ENCODE results near the gene CTIF.

Gene CTIF

DNA sequence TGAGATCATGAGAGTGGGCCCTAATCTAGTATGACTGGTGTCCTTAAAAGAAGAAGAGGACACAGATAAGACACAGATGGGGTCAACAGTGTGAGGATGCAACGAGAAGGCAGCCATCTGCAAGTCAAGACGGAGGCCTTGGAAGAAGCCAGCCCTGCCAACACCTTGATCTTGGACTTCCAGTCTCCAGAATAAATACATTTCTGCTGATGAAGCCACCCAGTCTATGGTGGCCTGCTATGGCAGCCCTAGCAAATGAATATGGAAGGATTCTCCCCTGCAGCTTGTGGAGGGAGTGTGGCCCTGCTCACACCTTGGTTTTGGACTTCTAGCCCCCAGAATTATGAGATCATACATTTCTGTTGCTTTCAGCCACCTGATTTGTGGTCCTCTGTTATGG, 12.3 kb downstream of the CTIF start:
- no peak overlapping the region for H3K4me3 ChIP-seq (replicated peaks; ENCODE audit: low read depth, low read length)
- no peak for DNase-seq (ENCODE audit: extremely low read depth, low read depth)
- TF ChIP-seq, protein P1, sequence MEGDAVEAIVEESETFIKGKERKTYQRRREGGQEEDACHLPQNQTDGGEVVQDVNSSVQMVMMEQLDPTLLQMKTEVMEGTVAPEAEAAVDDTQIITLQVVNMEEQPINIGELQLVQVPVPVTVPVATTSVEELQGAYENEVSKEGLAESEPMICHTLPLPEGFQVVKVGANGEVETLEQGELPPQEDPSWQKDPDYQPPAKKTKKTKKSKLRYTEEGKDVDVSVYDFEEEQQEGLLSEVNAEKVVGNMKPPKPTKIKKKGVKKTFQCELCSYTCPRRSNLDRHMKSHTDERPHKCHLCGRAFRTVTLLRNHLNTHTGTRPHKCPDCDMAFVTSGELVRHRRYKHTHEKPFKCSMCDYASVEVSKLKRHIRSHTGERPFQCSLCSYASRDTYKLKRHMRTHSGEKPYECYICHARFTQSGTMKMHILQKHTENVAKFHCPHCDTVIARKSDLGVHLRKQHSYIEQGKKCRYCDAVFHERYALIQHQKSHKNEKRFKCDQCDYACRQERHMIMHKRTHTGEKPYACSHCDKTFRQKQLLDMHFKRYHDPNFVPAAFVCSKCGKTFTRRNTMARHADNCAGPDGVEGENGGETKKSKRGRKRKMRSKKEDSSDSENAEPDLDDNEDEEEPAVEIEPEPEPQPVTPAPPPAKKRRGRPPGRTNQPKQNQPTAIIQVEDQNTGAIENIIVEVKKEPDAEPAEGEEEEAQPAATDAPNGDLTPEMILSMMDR (IDR thresholded peaks at IDR 0.05; ENCODE audit: low read depth, low read length, missing control alignments) = no peak

DNA sequence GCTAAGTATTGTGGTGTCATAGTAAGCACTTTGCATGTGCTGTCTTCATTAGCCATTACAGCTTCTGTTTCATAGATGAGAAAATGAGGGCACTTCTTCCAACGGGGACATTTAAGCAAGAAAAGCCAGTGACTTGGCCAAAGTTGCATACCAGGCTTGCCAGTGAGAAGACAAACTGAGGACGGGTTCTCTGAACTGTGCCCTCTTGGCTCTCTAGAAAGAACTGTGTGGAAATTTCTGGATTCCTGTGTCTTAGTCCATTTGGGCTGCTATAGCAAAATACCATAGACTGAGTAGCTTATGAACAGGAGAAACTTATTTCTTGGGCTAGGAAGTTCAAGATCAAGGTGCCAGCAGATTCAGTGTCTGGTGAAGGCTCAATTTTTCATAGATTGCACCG, 13.3 kb downstream of the CTIF start:
- no peak overlapping the region for H3K4me3 ChIP-seq (replicated peaks; ENCODE audit: low read depth, low read length)
- TF ChIP-seq, protein P1 (IDR thresholded peaks at IDR 0.05; ENCODE audit: low read depth, low read length, missing control alignments) = no peak
- DNase-seq (ENCODE audit: extremely low read depth, low read depth) = no peak

DNA sequence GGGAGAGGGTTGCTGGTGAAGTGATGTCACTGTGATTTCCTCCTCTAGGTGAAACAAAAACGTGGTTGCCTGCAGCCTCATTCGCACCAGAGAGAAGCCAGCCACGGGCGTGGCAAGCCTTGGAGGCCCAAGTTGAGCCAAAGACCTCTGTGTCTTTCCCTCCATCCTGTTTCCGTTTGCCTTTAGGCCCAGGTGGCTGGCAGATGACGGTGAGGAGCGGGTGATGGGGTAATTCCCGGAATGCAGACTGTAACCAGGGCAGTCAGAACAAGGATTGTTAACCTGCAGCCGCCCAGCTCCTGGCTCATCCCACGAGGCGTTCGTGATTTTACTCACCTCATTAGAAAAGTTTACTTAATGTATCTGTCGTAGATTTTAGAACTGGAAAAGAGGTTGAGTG, 14.4 kb downstream of the CTIF start:
- no peak overlapping the region for H3K4me3 ChIP-seq (replicated peaks; ENCODE audit: low read depth, low read length)
- TF ChIP-seq, protein P1 (IDR thresholded peaks at IDR 0.05; ENCODE audit: low read depth, low read length, missing control alignments) = no peak
- peak; percentile 82 for DNase-seq (ENCODE audit: extremely low read depth, low read depth)

DNA sequence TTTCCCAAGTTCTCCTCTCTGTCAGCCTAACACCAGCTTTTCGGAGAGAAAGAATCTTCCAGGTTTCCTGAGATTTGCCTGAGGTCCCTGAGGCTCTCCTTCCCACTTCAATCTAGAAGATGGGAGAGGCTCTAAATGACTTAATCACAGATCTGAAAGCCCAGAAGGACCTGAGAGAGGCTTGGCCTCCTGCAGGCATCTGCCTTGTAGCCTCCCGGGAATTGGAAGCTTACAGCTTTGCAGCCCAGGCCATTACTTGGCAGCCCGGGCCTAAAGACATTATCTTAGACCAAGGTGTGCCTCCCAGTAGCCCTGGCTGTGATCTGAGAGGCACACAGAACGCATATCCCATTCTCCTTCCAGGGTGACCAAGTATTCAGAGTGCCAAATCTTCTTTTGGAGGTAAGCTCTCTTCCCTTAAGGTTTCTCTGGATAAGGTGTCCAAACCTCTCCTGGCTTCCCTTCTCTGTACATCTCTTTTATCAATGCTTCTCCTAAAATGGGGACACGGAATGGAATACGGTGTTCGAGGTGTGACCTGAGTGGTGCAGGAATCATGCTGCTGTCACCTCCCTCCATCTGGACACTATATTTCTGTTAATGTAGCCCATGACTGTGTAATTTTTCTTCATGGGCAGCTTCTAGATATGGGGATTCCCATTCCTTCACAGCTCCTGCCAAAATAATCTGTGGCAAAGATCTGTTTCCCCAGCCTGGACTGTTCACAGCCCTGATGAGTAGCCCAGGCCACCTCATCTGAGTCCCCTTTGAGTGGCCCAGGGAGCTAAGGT, 16.0 kb downstream of the CTIF start:
- no peak for DNase-seq (ENCODE audit: extremely low read depth, low read depth)
- TF ChIP-seq, protein P1 (IDR thresholded peaks at IDR 0.05; ENCODE audit: low read depth, low read length, missing control alignments) = no peak
- no peak overlapping the region for H3K4me3 ChIP-seq (replicated peaks; ENCODE audit: low read depth, low read length)

DNA sequence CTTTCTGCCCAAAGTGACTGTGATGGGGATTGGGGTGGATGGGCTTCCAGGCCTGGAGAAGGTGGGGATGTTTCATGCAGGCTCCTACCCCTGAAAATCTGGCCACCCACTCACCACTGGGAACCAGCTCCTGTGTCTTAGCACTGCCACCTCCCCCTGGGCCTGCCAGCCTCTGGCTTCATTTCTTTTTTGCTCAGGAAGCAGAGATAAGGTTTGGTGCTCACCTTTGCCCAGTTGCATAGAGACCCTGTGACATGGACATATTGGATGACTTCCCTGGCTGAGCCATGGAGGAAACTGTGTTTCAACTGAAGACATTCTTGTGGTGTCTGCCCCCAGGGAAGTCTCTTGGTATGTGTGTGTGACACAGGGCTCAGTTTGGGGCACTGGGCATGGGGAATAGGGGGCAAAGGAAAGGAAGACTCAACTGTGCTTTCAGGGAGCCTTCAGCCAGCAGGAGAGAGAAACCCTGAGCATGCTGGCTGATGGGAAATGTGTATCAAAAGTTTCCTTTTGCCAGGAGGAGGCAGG, 16.7 kb downstream of the CTIF start:
- H3K4me3 ChIP-seq (replicated peaks; ENCODE audit: low read depth, low read length) = no peak overlapping the region
- DNase-seq (ENCODE audit: extremely low read depth, low read depth) = no peak
- TF ChIP-seq, protein P1 (IDR thresholded peaks at IDR 0.05; ENCODE audit: low read depth, low read length, missing control alignments) = no peak

DNA sequence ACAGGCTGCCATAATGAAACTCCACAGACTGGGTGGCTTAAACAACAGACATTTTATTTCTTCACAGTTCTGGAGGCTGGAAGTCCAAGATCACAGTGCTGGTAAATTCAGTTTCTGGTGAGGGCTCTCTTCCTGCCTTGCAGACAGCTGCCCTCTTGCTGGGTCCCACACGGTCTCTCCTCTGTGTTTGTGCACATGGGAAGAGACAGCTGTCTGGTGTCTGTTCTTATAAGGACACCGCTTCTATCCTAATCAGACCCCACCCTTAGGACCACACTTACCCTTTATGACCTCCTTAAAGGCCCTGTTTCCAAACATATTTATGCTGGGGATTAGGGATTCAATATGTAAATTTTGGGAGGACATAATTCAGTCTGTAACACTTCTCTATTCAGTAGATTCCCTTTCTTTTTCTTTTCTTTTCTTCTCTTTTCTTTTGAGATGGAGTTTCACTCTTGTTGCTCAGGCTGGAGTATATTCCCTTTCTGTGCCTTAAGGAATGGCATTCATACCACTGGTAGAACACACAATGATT, 18.9 kb downstream of the CTIF start:
- TF ChIP-seq, protein P1 (IDR thresholded peaks at IDR 0.05; ENCODE audit: low read depth, low read length, missing control alignments) = no peak
- no peak for DNase-seq (ENCODE audit: extremely low read depth, low read depth)
- H3K4me3 ChIP-seq (replicated peaks; ENCODE audit: low read depth, low read length) = no peak overlapping the region

Measured in HFF-Myc (cell line).